Adrenal gland (tissue), 12 donors: Measurements from ENCODE around the gene CARS1. TPM values are rescaled to one million over a fixed set of nuclear protein-coding genes. Genes with fewer than 3 reads are reported as not detected.

ENCODE experiments used
- DNase-seq, 7 donors: peaks; one replicate each; pipeline ENCODE4 v3.0.0-alpha.2; 2019 to 2020
- H3K27ac ChIP-seq, 5 donors: fragments of 200-600 bp; sonication (generic) in 4 of 5; 1 replicate in 3 of 5; 2 replicates in 2 of 5; pipeline versions ENCODE4 v1.5.1 to v1.8.0; 2016 to 2020; ENCODE audit warnings: mild to moderate bottlenecking in 1 of 5
- H3K27me3 ChIP-seq: fragments of 200-600 bp; 2 replicates; pipeline ENCODE4 v1.8.0; 2021
- H3K36me3 ChIP-seq, 2 donors: fragments of 200-600 bp; replicated peaks in 1 of 2; 1 replicate in 1 of 2; 2 replicates in 1 of 2; pipeline versions ENCODE4 v1.5.1 to v1.8.0; 2018 to 2022
- H3K4me1 ChIP-seq, 2 donors: fragments of 200-600 bp; replicated peaks in 1 of 2; 1 replicate in 1 of 2; 2 replicates in 1 of 2; pipeline versions ENCODE4 v1.5.1 to v1.8.0; 2018 to 2021
- H3K4me3 ChIP-seq, 4 donors: fragments of 200-600 bp; sonication (generic) in 3 of 4; one replicate each; pipeline ENCODE4 v1.5.1; 2016 to 2018
- H3K9me3 ChIP-seq, 3 donors: fragments of 200-600 bp; sonication (generic) in 1 of 3; replicated peaks in 1 of 3; 1 replicate in 2 of 3; 2 replicates in 1 of 3; pipeline versions ENCODE4 v1.5.1 to v1.8.0; 2016 to 2021
- CTCF ChIP-seq, 6 experiments: fragments of 450-650 bp in 4 of 6; fragments of 200-600 bp in 2 of 6; sonication (generic) in 1 of 6; IDR thresholded peaks; 1 replicate in 5 of 6; 2 replicates in 1 of 6; pipeline versions ENCODE4 v1.5.1 to v1.8.0; 2016 to 2021; ENCODE audit warnings: antibody characterized with exemption in 6 of 6, mild to moderate bottlenecking in 2 of 6, moderate library complexity in 1 of 6
- POLR2A ChIP-seq, 2 donors: fragments of 450-650 bp; IDR thresholded peaks; one replicate each; pipeline ENCODE4 v1.6.1; 2017; ENCODE audit warnings: antibody characterized with exemption in 2 of 2, mild to moderate bottlenecking in 2 of 2, moderate library complexity in 1 of 2
- WGBS, 4 donors: extraction: QIAGEN DNeasy Blood & Tissue Kit in 2 of 4; methylation state at CpG; one replicate each; pipeline versions ENCODE4 v1.1.5 to v1.1.7; 2013 to 2017; 5-methylcytosine and 5-hydroxymethylcytosine counted together
- intact Hi-C, 2 donors: fragments of 100-400 bp; cut with DNase I; formaldehyde crosslinking; loops; one replicate each; pipeline versions ENCODE4 v1.14.1 to v1.15.0; 2022 to 2023
- polyA plus RNA-seq, 3 donors: library from polyadenylated mRNA; stranded (reverse); fragments of 200-250 nt in 2 of 3; fragments of 350-450 nt in 1 of 3; fragmentation: Illumina TruSeq in 1 of 3; extraction: RNeasy Lipid Tissue Mini Kit (QIAGEN cat#74804) in 1 of 3; gene quantifications; one replicate each; pipeline ENCODE4 v1.2.3, GENCODE V29; 2013 to 2014
- total RNA-seq, 9 donors: library from RNA; depleted of rRNA in 4 of 9; stranded (reverse); fragments of >200 nt in 4 of 9; fragments of 120-200 nt in 1 of 9; fragmentation: NEBNext Ultra II Directional in 1 of 9; extraction: Animal tissue kit (Norgen Biotek cat#: 25700) in 1 of 9; gene quantifications; one replicate each; pipeline versions ENCODE4 v1.1.0 to v1.2.4, GENCODE V29; 2013 to 2023
- donor health status: healthy with polysubstance abuse.
- donor health status: Bipolar disorder and iron deficiency.
- donor health status: DM: yes; HTN: yes; CAD: no.
- donor health status: DM: no; HTN: no; CAD: no.
- donor health status: DM: no; HTN: no; CAD: no.
- donor health status: DM: yes; HTN: yes; CAD: no.

CARS1 gene
- total and polyA plus RNA-seq, 12 donors = 17.2 to 46.7 (median 31.5) TPM

GRCh38 chr11:3104051-3104714 is 47.0 kb upstream of the CARS1 start:
- H3K4me1 ChIP-seq = no peaks in the 10 kb centered on the region
- WGBS, 4 donors = 91 to 97% (median 93%) methylated on average over 20 to 22 of the region's 22 CpGs
- no peak overlapping the region for H3K4me3 ChIP-seq
- no peak overlapping the region for H3K27ac ChIP-seq
- H3K36me3 ChIP-seq = peaks cover 0 to 7% of the 10 kb centered on the region in 2 donors
- intact Hi-C loops = no loop called here
- no peaks in the 10 kb centered on the region for H3K9me3 ChIP-seq
- no peaks in the 10 kb centered on the region for H3K27me3 ChIP-seq
- DNase-seq = peak in 1 of 7 donors; percentile 28
- TF ChIP-seq POLR2A (IDR thresholded peaks at IDR 0.05) (no peak), CTCF (IDR thresholded peaks at IDR 0.05) (no peak)

GRCh38 chr11:3103076-3103475 is 45.9 kb upstream of the CARS1 start:
- intact Hi-C loops = no loop called here
- no peaks in the 10 kb centered on the region for H3K27me3 ChIP-seq
- peak in 1 of 7 donors; percentile 35 for DNase-seq
- H3K9me3 ChIP-seq = no peaks in the 10 kb centered on the region
- TF ChIP-seq CTCF (IDR thresholded peaks at IDR 0.05) (no peak), POLR2A (IDR thresholded peaks at IDR 0.05) (no peak)
- H3K27ac ChIP-seq = no peak overlapping the region
- H3K4me1 ChIP-seq = no peaks in the 10 kb centered on the region
- 77 to 88% (median 88%) methylated on average over 7 to 11 of the region's 11 CpGs; no CpG with 5 or more reads in 1 of the 4 donors for WGBS, 4 donors
- H3K36me3 ChIP-seq = peaks cover 0 to 7% of the 10 kb centered on the region in 2 donors
- H3K4me3 ChIP-seq = no peak overlapping the region

- 90 to 100% (median 96%) methylated on average over 3 to 5 of the region's 5 CpGs for WGBS, 4 donors
- Histone ChIP-seq H3K9me3 (no peaks in the 10 kb centered on the region), H3K36me3 (peaks cover 0 to 6% of the 10 kb centered on the region in 2 donors), H3K27me3 (no peaks in the 10 kb centered on the region), H3K4me3 (no peak overlapping the region), H3K27ac (no peak overlapping the region), H3K4me1 (no peaks in the 10 kb centered on the region)
- DNase-seq = no peak
- TF ChIP-seq CTCF (IDR thresholded peaks at IDR 0.05) (no peak), POLR2A (IDR thresholded peaks at IDR 0.05) (no peak)
- intact Hi-C loops = no loop called here
Measured at GRCh38 chr11:3102641-3102921, 45.4 kb upstream of the CARS1 start.

- Histone ChIP-seq H3K9me3 (no peaks in the 10 kb centered on the region), H3K4me3 (no peak overlapping the region), H3K4me1 (no peaks in the 10 kb centered on the region), H3K27ac (no peak overlapping the region), H3K27me3 (no peaks in the 10 kb centered on the region), H3K36me3 (peaks cover 0 to 4% of the 10 kb centered on the region in 2 donors)
- intact Hi-C loops = no loop called here
- 86 to 91% (median 87%) methylated on average over 8 to 20 of the region's 20 CpGs for WGBS, 4 donors
- TF ChIP-seq POLR2A (IDR thresholded peaks at IDR 0.05) (no peak), CTCF (IDR thresholded peaks at IDR 0.05) (no peak)
- peak in 1 of 7 donors; percentile 46 for DNase-seq
Measured at GRCh38 chr11:3101921-3102640, 44.9 kb upstream of the CARS1 start.
